ENCODE results near the gene TNS3.
"Not testable (repeated sequence)": the region's sequence is repeated elsewhere in the genome, so short reads cannot be mapped to it uniquely, and the experiment has no call there.

TNS3 gene

DNA sequence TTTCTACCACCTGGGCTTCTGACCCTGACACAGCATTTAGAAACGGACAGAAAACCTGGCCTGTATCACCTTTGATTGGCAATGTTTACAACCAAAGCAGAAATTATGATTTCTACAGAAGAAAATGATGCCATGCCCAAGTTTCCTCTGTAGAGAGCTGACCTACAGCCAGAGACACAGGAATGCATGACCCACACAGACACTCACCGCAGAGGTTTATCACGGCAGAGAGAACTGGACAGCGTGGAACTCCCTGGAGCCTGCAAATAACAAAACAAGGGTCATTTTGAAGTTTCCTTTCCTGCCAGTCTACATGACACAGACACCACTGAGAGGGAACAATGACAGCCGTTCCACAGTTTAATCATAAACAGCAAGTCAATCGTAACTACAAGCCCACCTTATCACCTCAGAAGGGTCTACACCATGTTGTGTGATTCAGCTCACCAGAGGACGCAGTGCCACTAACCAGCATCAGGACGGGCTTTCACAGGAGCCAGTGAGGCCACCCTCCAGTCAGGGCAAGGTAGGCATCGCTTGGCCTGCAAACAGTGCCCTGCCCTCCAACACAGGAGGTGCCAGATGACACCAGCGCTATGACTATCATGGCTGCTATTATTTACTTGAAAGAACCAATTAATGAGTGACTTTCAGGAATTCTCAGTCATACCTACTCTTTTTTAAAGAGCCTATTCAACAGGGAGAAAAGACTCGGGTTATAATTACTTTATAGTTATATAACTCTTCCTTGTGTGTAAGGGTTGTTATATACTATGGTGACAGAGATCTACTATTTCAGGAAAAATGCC is 139.9 kb downstream of the TNS3 start:
- H3K36me3 Mint-ChIP-seq = no peaks in the 10 kb centered on the region
- no peak overlapping the region for H3K27ac Mint-ChIP-seq
- H3K9me3 Mint-ChIP-seq (ENCODE audit: low read depth) = no peaks in the 10 kb centered on the region
- H3K4me1 Mint-ChIP-seq (ENCODE audit: low read depth) = no peaks in the 10 kb centered on the region
- no peaks in the 10 kb centered on the region for H3K27me3 Mint-ChIP-seq
- H3K4me3 Mint-ChIP-seq = no peak overlapping the region

- H3K36me3 Mint-ChIP-seq; H3K4me3 Mint-ChIP-seq; H3K27ac Mint-ChIP-seq; H3K4me1 Mint-ChIP-seq (ENCODE audit: low read depth); H3K27me3 Mint-ChIP-seq; H3K9me3 Mint-ChIP-seq (ENCODE audit: low read depth): not testable (repeated sequence)
These were observed 140.9 kb downstream of the TNS3 start for GRCh38 chr7:47441048-47441447.

DNA sequence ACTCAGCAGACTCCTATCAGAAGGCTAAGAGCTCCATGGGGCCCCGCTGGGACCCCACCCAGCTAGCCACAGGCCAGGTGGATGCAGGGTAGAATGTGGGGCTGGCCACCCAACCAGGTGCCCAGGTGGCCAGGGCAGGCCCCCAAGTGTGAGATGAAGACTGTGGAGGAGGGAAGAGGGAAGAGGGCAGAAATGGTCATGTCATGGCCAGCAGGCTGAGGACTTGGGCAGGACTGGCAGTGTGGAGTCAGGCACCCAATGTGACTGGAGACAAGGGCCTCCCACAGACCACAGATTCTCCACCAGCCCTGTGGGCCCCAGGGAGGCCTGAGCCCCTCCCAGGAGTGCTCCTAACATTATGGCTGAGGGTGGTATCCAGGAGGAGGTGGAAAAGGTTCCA is 141.6 kb downstream of the TNS3 start:
- Mint-ChIP-seq H3K36me3 (no peaks in the 10 kb centered on the region), H3K27ac (no peak overlapping the region), H3K4me1 (ENCODE audit: low read depth) (no peaks in the 10 kb centered on the region), H3K4me3 (no peak overlapping the region), H3K9me3 (ENCODE audit: low read depth) (no peaks in the 10 kb centered on the region), H3K27me3 (no peaks in the 10 kb centered on the region)

DNA sequence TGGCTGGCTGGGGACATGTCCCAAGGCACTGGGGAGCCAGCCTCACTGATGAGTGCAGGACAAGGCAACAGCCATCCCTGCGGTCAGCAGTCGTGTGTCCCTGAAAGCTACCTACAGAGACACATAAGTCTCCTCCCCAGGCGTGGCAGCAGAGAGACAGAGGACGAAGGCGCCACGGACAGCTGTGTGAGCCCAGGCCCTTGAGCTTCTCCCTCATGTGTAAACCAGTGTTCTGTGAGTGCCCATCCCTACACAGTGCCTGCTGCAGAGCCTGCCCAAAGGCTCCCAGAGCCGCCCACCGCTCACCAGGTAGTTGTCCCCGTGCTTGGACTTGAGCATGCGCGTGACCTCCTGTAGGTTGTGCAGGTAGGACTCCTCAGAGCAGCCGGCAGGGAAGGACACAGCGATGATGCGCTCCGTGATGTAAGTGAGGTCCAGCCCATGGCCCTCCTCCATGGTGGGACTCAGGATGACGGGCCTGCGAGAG is 142.7 kb downstream of the TNS3 start:
- Mint-ChIP-seq H3K36me3 (no peaks in the 10 kb centered on the region), H3K27me3 (no peaks in the 10 kb centered on the region), H3K9me3 (ENCODE audit: low read depth) (no peaks in the 10 kb centered on the region), H3K27ac (no peak overlapping the region), H3K4me3 (no peak overlapping the region), H3K4me1 (ENCODE audit: low read depth) (no peaks in the 10 kb centered on the region)

- Mint-ChIP-seq H3K36me3 (no peaks in the 10 kb centered on the region), H3K27me3 (no peaks in the 10 kb centered on the region), H3K27ac (no peak overlapping the region), H3K9me3 (ENCODE audit: low read depth) (no peaks in the 10 kb centered on the region), H3K4me3 (no peak overlapping the region), H3K4me1 (ENCODE audit: low read depth) (no peaks in the 10 kb centered on the region)
These were observed 143.4 kb downstream of the TNS3 start for GRCh38 chr7:47438411-47439029.

DNA sequence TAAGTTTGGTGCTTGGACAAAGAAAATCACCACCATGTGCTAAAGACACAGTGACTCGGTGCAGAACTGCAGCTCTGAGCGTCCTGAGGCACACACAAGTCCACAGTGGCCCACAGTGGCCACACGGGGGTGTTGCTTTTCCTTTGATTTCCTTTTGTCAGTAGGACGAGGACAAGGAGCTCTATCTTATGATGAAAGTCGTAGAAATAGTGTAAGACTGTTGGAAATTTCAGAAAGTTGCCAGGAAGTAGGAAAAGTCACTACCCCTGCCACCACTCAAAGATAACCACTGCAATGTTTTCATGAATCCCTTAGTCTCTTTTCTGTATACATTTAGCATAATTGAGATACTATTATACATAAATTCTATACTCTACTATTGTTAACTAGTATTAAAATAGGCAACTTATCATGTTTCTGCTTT is 146.0 kb downstream of the TNS3 start:
- H3K36me3 Mint-ChIP-seq = no peaks in the 10 kb centered on the region
- H3K9me3 Mint-ChIP-seq (ENCODE audit: low read depth) = no peaks in the 10 kb centered on the region
- no peaks in the 10 kb centered on the region for H3K4me1 Mint-ChIP-seq (ENCODE audit: low read depth)
- H3K4me3 Mint-ChIP-seq = no peak overlapping the region
- no peaks in the 10 kb centered on the region for H3K27me3 Mint-ChIP-seq
- H3K27ac Mint-ChIP-seq = no peak overlapping the region

DNA sequence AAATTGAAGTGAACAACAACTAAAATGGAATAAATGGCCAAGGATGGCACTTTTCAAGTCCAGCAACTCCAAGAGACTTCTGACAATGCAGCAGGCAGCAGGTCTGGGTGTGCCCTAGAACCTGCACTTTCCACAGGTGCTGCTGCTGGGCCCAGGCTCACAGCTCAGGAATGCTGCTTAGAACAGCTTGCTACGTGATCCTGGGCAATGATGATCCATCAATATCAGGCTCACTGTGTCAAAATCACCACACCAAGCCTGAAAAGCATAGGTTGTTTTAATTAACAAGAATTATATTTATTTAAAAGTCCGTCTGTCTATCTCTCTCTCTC is 148.4 kb downstream of the TNS3 start:
- no peak overlapping the region for H3K27ac Mint-ChIP-seq
- H3K36me3 Mint-ChIP-seq = no peaks in the 10 kb centered on the region
- no peaks in the 10 kb centered on the region for H3K27me3 Mint-ChIP-seq

DNA sequence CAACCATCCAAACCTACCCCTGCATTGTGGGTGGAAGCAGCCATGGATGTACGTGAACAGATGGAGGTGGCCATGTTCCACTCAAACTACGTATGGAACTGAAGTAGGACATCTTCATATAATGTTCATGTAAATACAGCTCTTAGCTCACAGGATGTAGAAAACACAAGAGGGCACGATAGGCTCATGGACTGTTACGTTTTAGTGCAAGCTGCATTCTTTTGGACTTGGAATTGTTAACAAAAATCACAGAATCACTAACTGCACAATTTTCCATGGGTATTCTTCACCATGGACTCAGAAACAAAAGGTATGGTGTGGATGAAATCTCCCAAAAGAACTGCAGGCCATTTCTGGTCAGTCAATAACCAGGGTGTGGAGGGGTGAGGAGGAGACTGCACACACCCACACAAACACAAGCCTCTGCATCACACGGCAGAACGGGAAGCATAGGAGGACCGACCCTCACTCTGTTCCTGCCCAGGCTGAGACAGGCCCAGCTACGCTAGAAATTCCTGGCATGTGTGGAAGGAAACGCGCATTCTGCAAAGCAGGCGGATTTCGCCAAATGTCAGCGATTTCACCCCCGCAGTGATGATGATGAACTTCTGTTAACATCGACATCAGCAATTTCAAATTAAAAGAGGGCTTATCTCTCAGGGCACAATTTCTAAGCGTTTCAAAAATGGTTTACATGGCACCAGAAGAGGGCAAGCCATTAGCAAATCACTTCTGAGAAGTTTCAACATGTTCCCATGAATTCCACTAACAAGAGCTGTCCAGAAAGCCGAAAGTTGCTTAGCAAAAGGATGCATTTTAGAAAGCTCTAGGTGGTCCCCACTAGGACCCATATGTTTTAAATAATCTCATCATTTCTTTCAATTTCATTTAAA is 149.0 kb downstream of the TNS3 start:
- Mint-ChIP-seq H3K4me1 (ENCODE audit: low read depth) (no peaks in the 10 kb centered on the region), H3K4me3 (no peak overlapping the region), H3K27me3 (no peaks in the 10 kb centered on the region), H3K27ac (no peak overlapping the region), H3K9me3 (ENCODE audit: low read depth) (no peaks in the 10 kb centered on the region), H3K36me3 (no peaks in the 10 kb centered on the region)

More for the DNA sequence above, 148.4 kb downstream of the TNS3 start:
- Mint-ChIP-seq H3K9me3 (ENCODE audit: low read depth) (no peaks in the 10 kb centered on the region), H3K4me1 (ENCODE audit: low read depth) (no peaks in the 10 kb centered on the region), H3K4me3 (no peak overlapping the region)

GRCh38 chr7:47430422-47430821 is 151.5 kb downstream of the TNS3 start:
- Mint-ChIP-seq H3K27me3 (no peaks in the 10 kb centered on the region), H3K4me3 (no peak overlapping the region), H3K36me3 (no peaks in the 10 kb centered on the region), H3K9me3 (ENCODE audit: low read depth) (no peaks in the 10 kb centered on the region), H3K27ac (no peak overlapping the region), H3K4me1 (ENCODE audit: low read depth) (no peaks in the 10 kb centered on the region)

DNA sequence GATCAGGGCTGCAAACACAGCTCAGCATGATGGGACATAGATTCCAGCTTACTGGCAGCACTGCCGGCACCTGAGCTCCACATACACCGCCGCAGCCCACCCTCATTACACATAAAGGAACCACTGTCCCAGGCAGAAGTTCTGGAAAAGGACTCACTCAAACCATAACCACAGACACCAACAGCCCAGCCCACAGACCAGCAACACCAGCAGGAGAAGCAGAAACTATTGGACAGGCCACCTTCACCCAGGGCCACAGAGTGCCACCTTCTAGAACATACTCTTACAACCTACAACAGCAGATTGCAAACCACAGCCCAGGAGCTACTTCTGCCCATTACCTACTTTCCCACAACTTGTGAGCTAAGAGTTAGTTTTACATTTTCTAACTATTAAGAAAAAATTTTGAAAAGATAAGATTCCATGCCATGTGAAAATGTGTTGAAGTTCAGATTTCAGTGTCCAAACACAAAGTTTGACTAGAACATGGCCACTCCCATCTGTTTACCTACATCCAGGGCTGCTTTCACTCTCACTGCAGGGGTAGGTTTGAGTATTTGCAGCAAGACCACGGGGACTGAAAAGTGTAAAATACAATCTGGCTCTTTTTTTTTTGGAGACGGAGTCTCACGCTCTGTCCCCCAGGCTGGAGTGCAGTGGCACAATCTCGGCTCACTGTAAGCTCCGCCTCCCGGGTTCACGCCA is 153.0 kb downstream of the TNS3 start:
- no peaks in the 10 kb centered on the region for H3K36me3 Mint-ChIP-seq

DNA sequence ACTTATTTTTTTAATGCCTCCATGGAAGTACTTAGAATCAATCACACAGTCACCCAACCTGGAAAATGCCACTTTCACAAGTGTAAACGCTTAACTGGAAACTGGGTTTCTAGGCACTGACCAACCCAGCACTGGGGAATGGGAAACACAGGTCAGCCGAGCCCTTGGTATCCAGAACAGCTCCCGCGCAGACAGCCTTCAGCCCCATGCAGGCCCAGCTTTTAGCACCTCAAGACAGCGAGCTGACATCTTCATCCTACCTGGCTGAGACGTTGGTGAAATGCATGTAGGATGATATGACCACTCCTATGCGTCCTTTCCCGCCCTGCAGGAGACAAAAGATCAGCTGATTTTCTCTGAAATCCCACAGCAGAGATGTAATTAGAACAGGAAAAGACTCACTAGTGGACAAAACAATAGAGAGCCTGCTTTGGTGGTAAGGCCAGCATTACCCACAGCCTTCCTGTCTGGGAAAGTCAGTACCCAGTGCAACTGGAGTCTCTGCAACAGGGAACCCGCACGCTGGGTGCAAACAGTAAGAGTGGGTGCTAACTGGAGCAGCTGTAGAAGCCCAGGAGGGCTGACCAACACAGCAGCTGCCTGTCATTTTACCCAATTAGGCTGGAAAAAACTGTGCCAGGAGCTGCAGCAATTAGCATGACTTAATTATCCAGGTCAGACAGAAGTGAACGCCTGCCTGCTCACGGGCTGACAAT is 153.7 kb downstream of the TNS3 start:
- Mint-ChIP-seq H3K27me3 (no peaks in the 10 kb centered on the region), H3K4me1 (ENCODE audit: low read depth) (no peaks in the 10 kb centered on the region), H3K27ac (no peak overlapping the region), H3K36me3 (no peaks in the 10 kb centered on the region), H3K4me3 (no peak overlapping the region), H3K9me3 (ENCODE audit: low read depth) (no peaks in the 10 kb centered on the region)

More for the DNA sequence above, 153.0 kb downstream of the TNS3 start:
- H3K9me3 Mint-ChIP-seq (ENCODE audit: low read depth) = no peaks in the 10 kb centered on the region
- no peak overlapping the region for H3K4me3 Mint-ChIP-seq
- no peaks in the 10 kb centered on the region for H3K4me1 Mint-ChIP-seq (ENCODE audit: low read depth)
- H3K27ac Mint-ChIP-seq = no peak overlapping the region
- no peaks in the 10 kb centered on the region for H3K27me3 Mint-ChIP-seq

DNA sequence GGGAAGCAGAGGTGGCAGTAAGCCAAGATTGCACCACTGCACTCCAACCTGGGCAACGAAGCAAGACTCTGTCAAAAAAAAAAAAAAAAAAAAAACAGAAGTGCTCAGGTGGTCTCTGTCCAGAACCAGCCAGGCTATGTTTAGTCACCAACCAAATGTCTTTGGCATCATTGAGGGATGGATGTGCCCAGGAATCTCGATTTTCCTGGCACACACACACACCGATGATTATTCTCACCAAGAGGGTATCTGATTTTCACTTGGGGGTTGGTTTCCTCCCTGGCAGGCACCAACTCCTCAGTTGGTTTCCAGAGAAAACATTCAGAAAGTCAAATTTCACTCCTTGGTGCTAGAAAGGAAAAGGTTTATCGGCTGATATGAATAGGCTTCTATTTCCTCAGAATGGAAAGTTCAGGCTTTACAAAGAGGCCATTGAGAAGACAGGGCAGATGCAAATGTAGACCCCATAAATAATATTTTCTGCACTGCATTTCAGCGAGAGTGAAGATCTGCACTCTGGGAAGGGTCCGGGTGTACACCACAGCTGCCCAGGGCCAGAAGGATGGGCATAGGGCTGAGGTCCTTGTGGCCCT is 154.8 kb downstream of the TNS3 start:
- no peaks in the 10 kb centered on the region for H3K27me3 Mint-ChIP-seq
- H3K9me3 Mint-ChIP-seq (ENCODE audit: low read depth) = no peaks in the 10 kb centered on the region
- H3K36me3 Mint-ChIP-seq = no peaks in the 10 kb centered on the region
- H3K27ac Mint-ChIP-seq = no peak overlapping the region
- no peak overlapping the region for H3K4me3 Mint-ChIP-seq
- H3K4me1 Mint-ChIP-seq (ENCODE audit: low read depth) = no peaks in the 10 kb centered on the region

GRCh38 chr7:47424523-47424922 is 157.4 kb downstream of the TNS3 start:
- no peak overlapping the region for H3K4me3 Mint-ChIP-seq
- no peaks in the 10 kb centered on the region for H3K36me3 Mint-ChIP-seq
- H3K4me1 Mint-ChIP-seq (ENCODE audit: low read depth) = no peaks in the 10 kb centered on the region
- H3K9me3 Mint-ChIP-seq (ENCODE audit: low read depth) = peaks cover 9% of the 10 kb centered on the region
- no peaks in the 10 kb centered on the region for H3K27me3 Mint-ChIP-seq
- no peak overlapping the region for H3K27ac Mint-ChIP-seq

- no peak overlapping the region for H3K4me3 Mint-ChIP-seq
- H3K27ac Mint-ChIP-seq = no peak overlapping the region
- H3K4me1 Mint-ChIP-seq (ENCODE audit: low read depth) = no peaks in the 10 kb centered on the region
- no peaks in the 10 kb centered on the region for H3K27me3 Mint-ChIP-seq
- H3K9me3 Mint-ChIP-seq (ENCODE audit: low read depth) = peaks cover 10% of the 10 kb centered on the region
- H3K36me3 Mint-ChIP-seq = no peaks in the 10 kb centered on the region
These were observed 158.7 kb downstream of the TNS3 start for GRCh38 chr7:47423196-47423595.

All from activated naive CD8-positive, alpha-beta T cell (primary cell).